Pulmonary artery endothelial cell (primary cell): ENCODE measurements around the gene OR10J4. TPM values are rescaled to one million over a fixed set of nuclear protein-coding genes. Genes with fewer than 3 reads are reported as not detected.

Experiments used
- total RNA-seq: library from RNA; depleted of rRNA; stranded (reverse); fragments of >200 nt; gene quantifications from 2 replicates; pipeline ENCODE4 v1.2.3, GENCODE V29; 2014

The OR10J4 gene
- total RNA-seq, 1 donor from 2014 or later: not detected

Other genes with a start within 250 kb of the OR10J4 start
- gene ACKR1, start 227.3 kb upstream of the OR10J4 start, total RNA-seq: 0.86 TPM in 1 of 2 replicates, not detected in the other
- not detected in 2 replicates for gene FCER1A, start 129.9 kb upstream of the OR10J4 start, total RNA-seq
- gene OR10J1, start 7.5 kb downstream of the OR10J4 start, total RNA-seq: not detected in 2 replicates
- gene OR10J5, start 103.8 kb downstream of the OR10J4 start, total RNA-seq: not detected in 2 replicates
- gene APCS, start 155.6 kb downstream of the OR10J4 start, total RNA-seq: not detected in 2 replicates